Psoas muscle (tissue), 7 donors: ENCODE measurements around the gene MBOAT7. TPM values are rescaled to one million over a fixed set of nuclear protein-coding genes. Genes with fewer than 3 reads are reported as not detected.

Experiments used
- polyA plus RNA-seq, 3 donors: library from polyadenylated mRNA; stranded (reverse); fragments of 200-250 nt; gene quantifications; one replicate each; pipeline ENCODE4 v1.2.3, GENCODE V29; 2013
- total RNA-seq, 4 donors: library from RNA; stranded (reverse); fragmentation: NEBNext Ultra II Directional in 2 of 4; extraction: Animal tissue kit (Norgen Biotek cat#: 25700) in 2 of 4; gene quantifications; one replicate each; pipeline versions ENCODE4 v1.2.1 to v1.2.4, GENCODE V29; 2021 to 2023
- donor health status: healthy with polysubstance abuse.
- donor health status: DM: no; HTN: no; CAD: no; lungs with moderate emphysema.
- donor health status: Bipolar disorder and iron deficiency.
- donor health status: healthy.
- donor health status: DM: no; HTN: no; CAD: no.
- donor health status: DM: no; HTN: no; CAD: no.
- donor health status: DM: yes; HTN: yes; CAD: no.

The MBOAT7 gene
- total and polyA plus RNA-seq, 7 donors = 6.2 to 17.8 (median 10.1) TPM

Other genes starting within 250 kb of the MBOAT7 start
- gene CACNG8, start 226.6 kb downstream of the MBOAT7 start, total RNA-seq = under 1 TPM; 0.15 to 0.26 (median 0.17) TPM
- under 1 TPM; 0.04 to 0.42 (median 0.08) TPM for gene CACNG8, start 226.6 kb downstream of the MBOAT7 start, polyA plus RNA-seq
- gene CACNG6, start 197.9 kb downstream of the MBOAT7 start, total RNA-seq = 10 to 100 TPM; 18.4 to 33.1 (median 28.5) TPM
- gene CACNG6, start 197.9 kb downstream of the MBOAT7 start, polyA plus RNA-seq = 10 to 100 TPM in 2 of 3 donors, 1 to 10 TPM in 1; 2.1 to 20.4 (median 19.0) TPM
- not detected for gene VSTM1, start 125.7 kb downstream of the MBOAT7 start, total RNA-seq
- not detected for gene VSTM1, start 125.7 kb downstream of the MBOAT7 start, polyA plus RNA-seq
- gene TARM1, start 108.2 kb downstream of the MBOAT7 start, total RNA-seq = not detected
- not detected for gene TARM1, start 108.2 kb downstream of the MBOAT7 start, polyA plus RNA-seq
- under 1 TPM; 0.22 to 0.99 (median 0.70) TPM for gene OSCAR, start 88.8 kb downstream of the MBOAT7 start, total RNA-seq
- under 1 TPM; 0.10 to 0.33 (median 0.31) TPM for gene OSCAR, start 88.8 kb downstream of the MBOAT7 start, polyA plus RNA-seq
- gene NDUFA3, start 86.7 kb downstream of the MBOAT7 start, total RNA-seq = 100 to 1,000 TPM; 260 to 361 (median 307) TPM
- gene NDUFA3, start 86.7 kb downstream of the MBOAT7 start, polyA plus RNA-seq = 100 to 1,000 TPM; 302 to 473 (median 338) TPM
- 10 to 100 TPM; 11.0 to 22.9 (median 13.8) TPM for gene TFPT, start 73.9 kb downstream of the MBOAT7 start, total RNA-seq
- gene TFPT, start 73.9 kb downstream of the MBOAT7 start, polyA plus RNA-seq = 10 to 100 TPM; 23.7 to 38.3 (median 25.2) TPM
- gene PRPF31, start 73.8 kb downstream of the MBOAT7 start, total RNA-seq = 10 to 100 TPM; 32.3 to 41.6 (median 36.4) TPM
- gene PRPF31, start 73.8 kb downstream of the MBOAT7 start, polyA plus RNA-seq = 10 to 100 TPM; 32.5 to 54.3 (median 52.9) TPM
- 10 to 100 TPM; 19.4 to 28.4 (median 20.4) TPM for gene CNOT3, start 51.8 kb downstream of the MBOAT7 start, total RNA-seq
- 10 to 100 TPM; 14.1 to 16.1 (median 16.1) TPM for gene CNOT3, start 51.8 kb downstream of the MBOAT7 start, polyA plus RNA-seq
- gene LENG1, start 29.9 kb downstream of the MBOAT7 start, total RNA-seq = 10 to 100 TPM in 1 of 4 donors, 1 to 10 TPM in 3; 5.8 to 10.2 (median 7.0) TPM
- 10 to 100 TPM; 11.4 to 19.6 (median 12.1) TPM for gene LENG1, start 29.9 kb downstream of the MBOAT7 start, polyA plus RNA-seq
- gene TMC4, start 16.4 kb downstream of the MBOAT7 start, total RNA-seq = 1 to 10 TPM in 1 of 4 donors, under 1 TPM in 2, not detected in 1; 0.55 to 2.5 (median 0.74) TPM
- under 1 TPM; 0.64 to 0.70 (median 0.70) TPM for gene TMC4, start 16.4 kb downstream of the MBOAT7 start, polyA plus RNA-seq
- gene TSEN34, start 1.7 kb upstream of the MBOAT7 start, total RNA-seq = 10 to 100 TPM; 17.4 to 44.6 (median 19.2) TPM
- gene TSEN34, start 1.7 kb upstream of the MBOAT7 start, polyA plus RNA-seq = 10 to 100 TPM; 15.5 to 42.6 (median 24.5) TPM
- gene RPS9, start 11.3 kb upstream of the MBOAT7 start, total RNA-seq = 100 to 1,000 TPM; 479 to 705 (median 663) TPM
- 1,000 to 10,000 TPM; 1,294 to 2,049 (median 1,972) TPM for gene RPS9, start 11.3 kb upstream of the MBOAT7 start, polyA plus RNA-seq
- 1 to 10 TPM; 1.9 to 3.8 (median 2.3) TPM for gene LILRB3, start 33.4 kb upstream of the MBOAT7 start, total RNA-seq
- 1 to 10 TPM in 1 of 3 donors, under 1 TPM in 2; 0.32 to 1.2 (median 0.40) TPM for gene LILRB3, start 33.4 kb upstream of the MBOAT7 start, polyA plus RNA-seq
- 1 to 10 TPM in 3 of 4 donors, under 1 TPM in 1; 0.54 to 1.6 (median 1.3) TPM for gene LILRA6, start 53.2 kb upstream of the MBOAT7 start, total RNA-seq
- under 1 TPM; 0.22 to 0.48 (median 0.42) TPM for gene LILRA6, start 53.2 kb upstream of the MBOAT7 start, polyA plus RNA-seq
- gene LILRB5, start 67.7 kb upstream of the MBOAT7 start, total RNA-seq = 1 to 10 TPM; 2.2 to 5.1 (median 4.4) TPM
- 1 to 10 TPM in 2 of 3 donors, under 1 TPM in 1; 0.95 to 1.3 (median 1.1) TPM for gene LILRB5, start 67.7 kb upstream of the MBOAT7 start, polyA plus RNA-seq
- 1 to 10 TPM in 3 of 4 donors, under 1 TPM in 1; 0.79 to 2.4 (median 1.7) TPM for gene LILRB2, start 91.5 kb upstream of the MBOAT7 start, total RNA-seq
- gene LILRB2, start 91.5 kb upstream of the MBOAT7 start, polyA plus RNA-seq = 1 to 10 TPM in 1 of 3 donors, under 1 TPM in 2; 0.41 to 1.3 (median 0.42) TPM
- 1 to 10 TPM in 3 of 4 donors, not detected in 1; 1.1 to 2.2 (median 1.1) TPM for gene LILRA5, start 123.6 kb upstream of the MBOAT7 start, total RNA-seq
- gene LILRA5, start 123.6 kb upstream of the MBOAT7 start, polyA plus RNA-seq = 1 to 10 TPM in 1 of 3 donors, under 1 TPM in 2; 0.44 to 1.2 (median 0.52) TPM
- 1 to 10 TPM in 1 of 4 donors, not detected in 3; 1.1 TPM for gene LILRA4, start 149.6 kb upstream of the MBOAT7 start, total RNA-seq
- gene LILRA4, start 149.6 kb upstream of the MBOAT7 start, polyA plus RNA-seq = not detected
- gene LAIR1, start 175.4 kb upstream of the MBOAT7 start, total RNA-seq = 1 to 10 TPM; 3.4 to 6.2 (median 4.0) TPM
- 1 to 10 TPM in 1 of 3 donors, under 1 TPM in 2; 0.93 to 2.4 (median 0.95) TPM for gene LAIR1, start 175.4 kb upstream of the MBOAT7 start, polyA plus RNA-seq
- gene TTYH1, start 225.9 kb upstream of the MBOAT7 start, total RNA-seq = 1 to 10 TPM in 1 of 4 donors, under 1 TPM in 2, not detected in 1; 0.34 to 1.9 (median 0.67) TPM
- gene TTYH1, start 225.9 kb upstream of the MBOAT7 start, polyA plus RNA-seq = under 1 TPM; 0.38 to 0.63 (median 0.40) TPM